Activated CD4-positive, alpha-beta T cell treated with anti-CD3 and anti-CD28 coated beads for 36 hours (primary cell): ENCODE measurements around the gene SIK3. TPM values are rescaled to one million over a fixed set of nuclear protein-coding genes. Genes with fewer than 3 reads are reported as not detected.

Source experiments
- ATAC-seq: fragments of 200-7000 bp; cut with Tn5 transposase; one replicate; pipeline ENCODE4 v1.10.0; 2021; ENCODE audit warnings: mild to moderate bottlenecking, moderate library complexity
- CTCF ChIA-PET: fragments of 350-600 bp; sonication (Branson Sonifier 250); formaldehyde crosslinking; loops from one replicate; lab custom pipeline; 2021; ENCODE audit warnings: antibody characterized with exemption; lab: Charles Lee
- POLR2A ChIA-PET: fragments of 350-600 bp; sonication (Branson Sonifier 250); formaldehyde crosslinking; loops from one replicate; lab custom pipeline; 2021; ENCODE audit warnings: antibody characterized with exemption, inconsistent platforms; lab: Charles Lee
- DNase-seq: peaks from one replicate; pipeline ENCODE4 v3.0.0-alpha.2; 2020
- H3K27ac Mint-ChIP-seq: one replicate; pipeline ENCODE4 v1.8.0; 2021; ENCODE audit warnings: mixed read lengths
- H3K27me3 Mint-ChIP-seq: one replicate; pipeline ENCODE4 v1.8.0; 2021; ENCODE audit warnings: mixed read lengths
- H3K36me3 Mint-ChIP-seq: one replicate; pipeline ENCODE4 v1.8.0; 2021; ENCODE audit warnings: low read depth, mixed read lengths
- H3K4me1 Mint-ChIP-seq: one replicate; pipeline ENCODE4 v1.8.0; 2021; ENCODE audit warnings: mixed read lengths
- H3K4me3 Mint-ChIP-seq: one replicate; pipeline ENCODE4 v1.8.0; 2021; ENCODE audit warnings: mild to moderate bottlenecking, moderate library complexity, mixed read lengths
- H3K9me3 Mint-ChIP-seq: one replicate; pipeline ENCODE4 v1.8.0; 2021; ENCODE audit warnings: low read depth, mixed read lengths
- intact Hi-C, 2 experiments: fragments of 100-400 bp; cut with DNase I in 1 of 2; cut with micrococcal nuclease in 1 of 2; formaldehyde crosslinking; loops; one replicate each; pipeline versions ENCODE4 v1.14.2 to v1.15.1; 2022 to 2024; cut with DNase I, micrococcal nuclease
- total RNA-seq, 2 experiments: library from RNA; stranded (reverse); gene quantifications; one replicate each; pipeline ENCODE4 v1.2.3, GENCODE V29; 2021

SIK3 gene
- total RNA-seq, 2 experiments from 2014 or later: 23.6 to 25.3 TPM

DNA sequence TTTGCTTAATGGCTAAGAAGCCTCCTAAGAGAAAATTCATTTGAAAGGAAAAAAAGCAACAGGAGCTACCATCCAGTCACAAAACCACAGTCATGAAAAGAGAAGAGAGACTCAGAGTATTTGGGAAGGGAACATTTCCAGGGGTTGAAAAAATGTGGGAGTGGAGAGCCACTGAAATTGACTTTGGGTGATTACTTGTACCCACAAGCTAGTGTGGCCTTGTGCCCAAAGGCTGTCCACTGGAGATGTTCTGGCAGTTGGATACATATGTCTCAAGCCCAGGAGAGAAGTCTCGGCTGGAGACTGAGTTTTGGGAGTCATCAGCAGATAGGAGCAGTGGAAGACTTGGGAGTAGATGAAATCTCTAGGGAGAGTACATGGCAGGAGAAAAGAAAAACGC, 303.4 kb downstream of the SIK3 start:
- intact Hi-C loops: loop anchor here in 1 of 2 experiments (5.0 kb wide), 1 partner anchor 432 kb away; no protein-coding TSS in a partner anchor
- ATAC-seq: no peak
- Mint-ChIP-seq H3K27ac (no peak overlapping the region), H3K4me1 (peaks cover 8% of the 10 kb centered on the region), H3K9me3 (no peaks in the 10 kb centered on the region), H3K27me3 (peaks cover 3% of the 10 kb centered on the region), H3K36me3 (no peaks in the 10 kb centered on the region), H3K4me3 (no peak overlapping the region)
- DNase-seq: no peak
- ChIA-PET POLR2A (no interaction called here), CTCF (interaction anchor here (0.7 to 6.4 kb wide), 5 partner anchors 41 to 492 kb away, joined by 3 to 72 read pairs (median 4); partner anchors contain the start of gene APOA1)

DNA sequence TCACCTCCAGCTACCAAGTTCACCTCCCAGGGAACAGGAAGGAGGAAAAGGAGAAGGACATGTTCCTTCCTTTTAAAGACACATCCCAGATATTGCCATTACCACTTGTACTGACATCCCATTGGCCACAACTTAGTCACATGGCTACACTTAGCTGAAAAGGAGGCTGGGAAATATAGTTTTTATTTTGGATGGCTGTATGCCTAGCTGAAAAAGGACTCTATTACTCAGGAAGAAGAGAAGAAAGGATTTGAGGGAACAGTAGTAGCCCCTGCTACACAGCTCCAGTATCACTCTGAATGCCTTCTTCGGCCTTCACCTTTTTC, 304.5 kb downstream of the SIK3 start:
- no peak for ATAC-seq
- POLR2A ChIA-PET: no interaction called here

More for the DNA sequence above, 304.5 kb downstream of the SIK3 start:
- no peak overlapping the region for H3K4me3 Mint-ChIP-seq
- no peaks in the 10 kb centered on the region for H3K9me3 Mint-ChIP-seq
- DNase-seq: no peak
- H3K36me3 Mint-ChIP-seq: no peaks in the 10 kb centered on the region
- intact Hi-C loops: loop anchor here in 1 of 2 experiments (5.0 kb wide), 1 partner anchor 434 kb away; no protein-coding TSS in a partner anchor
- no peaks in the 10 kb centered on the region for H3K27me3 Mint-ChIP-seq
- no peak overlapping the region for H3K27ac Mint-ChIP-seq
- CTCF ChIA-PET: interaction anchor here (0.6 to 6.4 kb wide), 4 partner anchors 28 to 312 kb away, joined by 4 to 72 read pairs (median 14); partner anchors contain the start of gene APOA1
- peaks cover 8% of the 10 kb centered on the region for H3K4me1 Mint-ChIP-seq

Other genes starting within 250 kb of the SIK3 start
- 10 to 100 TPM; 44.8 to 57.5 TPM for gene PAFAH1B2, start 45.9 kb upstream of the SIK3 start, total RNA-seq
- 10 to 100 TPM; 21.5 to 23.7 TPM for gene SIDT2, start 80.3 kb upstream of the SIK3 start, total RNA-seq
- 1 to 10 TPM; 1.6 to 2.0 TPM for gene TAGLN, start 100.9 kb upstream of the SIK3 start, total RNA-seq
- gene PCSK7, start 133.6 kb upstream of the SIK3 start, total RNA-seq: 10 to 100 TPM; 95.0 to 96.2 TPM
- 10 to 100 TPM; 19.3 to 24.6 TPM for gene RNF214, start 134.2 kb upstream of the SIK3 start, total RNA-seq
- gene BACE1-AS, start 192.9 kb upstream of the SIK3 start, total RNA-seq: 1 to 10 TPM; 3.1 to 4.9 TPM
- gene BACE1, start 217.8 kb upstream of the SIK3 start, total RNA-seq: 1 to 10 TPM; 1.0 TPM
- gene CEP164, start 229.4 kb upstream of the SIK3 start, total RNA-seq: 10 to 100 TPM; 30.3 to 31.0 TPM